WERI-Rb-1 (cell line): ENCODE results near the gene PPOX.

Experiments
- DNase-seq: peaks from one replicate; pipeline ENCODE4 v3.0.0-alpha.2; 2020
- H3K27ac ChIP-seq: fragments of 250-450 bp; sonication (Bioruptor Pico); 2 replicates; pipeline ENCODE4 v1.5.1; 2020; ENCODE audit warnings: mild to moderate bottlenecking, moderate library complexity
- H3K27me3 ChIP-seq: fragments of 250-450 bp; sonication (Bioruptor Pico); 2 replicates; pipeline ENCODE4 v1.5.1; 2021; ENCODE audit warnings: mild to moderate bottlenecking, low read depth, moderate library complexity; ENCODE audit not compliant: insufficient read depth, severe bottlenecking
- H3K36me3 ChIP-seq: fragments of 250-450 bp; sonication (Bioruptor Pico); 2 replicates; pipeline ENCODE4 v1.5.1; 2020; ENCODE audit warnings: mild to moderate bottlenecking, moderate library complexity
- H3K4me3 ChIP-seq: 2 replicates; pipeline ENCODE4 v1.5.1; 2011; ENCODE audit warnings: low read depth, mild to moderate bottlenecking, control low read depth, low read length
- H3K9me3 ChIP-seq: fragments of 250-450 bp; sonication (Bioruptor Pico); 2 replicates; pipeline ENCODE4 v1.5.1; 2021; ENCODE audit warnings: mild to moderate bottlenecking, moderate library complexity; ENCODE audit not compliant: severe bottlenecking
- CTCF ChIP-seq: IDR thresholded peaks from 2 replicates; pipeline ENCODE4 v1.5.1; 2011; ENCODE audit warnings: low read depth, mild to moderate bottlenecking, control low read depth, inconsistent platforms, low read length

Gene PPOX

GRCh38 chr1:161179698-161180097, 13.5 kb downstream of the PPOX start:
- no peak overlapping the region for H3K4me3 ChIP-seq
- H3K36me3 ChIP-seq, result peaks cover 13% of the 10 kb centered on the region
- H3K9me3 ChIP-seq, result no peaks in the 10 kb centered on the region
- no peak for DNase-seq
- H3K27ac ChIP-seq, result no peak overlapping the region
- no peaks in the 10 kb centered on the region for H3K27me3 ChIP-seq
- TF ChIP-seq CTCF, result no peak

DNA sequence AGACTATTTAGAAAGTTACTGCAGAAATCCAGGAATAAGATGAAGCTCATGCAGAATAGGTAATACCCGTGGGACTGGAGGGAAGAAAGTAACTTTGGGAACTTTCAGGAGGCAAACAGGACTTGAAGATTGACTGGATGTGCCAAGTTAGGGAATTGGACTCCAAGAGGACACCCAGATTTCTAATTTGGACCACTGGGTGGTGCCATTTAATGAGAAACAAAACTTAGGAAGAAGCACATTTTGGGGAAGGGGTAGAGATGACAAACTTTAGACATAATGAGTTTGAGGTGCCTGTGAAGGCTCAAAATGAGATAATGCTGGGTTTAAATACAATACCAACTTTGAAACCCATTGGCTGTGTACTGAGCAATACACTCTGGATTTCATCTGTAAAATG, 14.4 kb downstream of the PPOX start:
- DNase-seq, result no peak
- Histone ChIP-seq H3K27me3 (no peaks in the 10 kb centered on the region), H3K27ac (no peak overlapping the region), H3K4me3 (no peak overlapping the region), H3K9me3 (no peaks in the 10 kb centered on the region), H3K36me3 (peaks cover 3% of the 10 kb centered on the region)
- TF ChIP-seq CTCF, result peak; percentile 39; the same call in 1 of the 2 replicates

DNA sequence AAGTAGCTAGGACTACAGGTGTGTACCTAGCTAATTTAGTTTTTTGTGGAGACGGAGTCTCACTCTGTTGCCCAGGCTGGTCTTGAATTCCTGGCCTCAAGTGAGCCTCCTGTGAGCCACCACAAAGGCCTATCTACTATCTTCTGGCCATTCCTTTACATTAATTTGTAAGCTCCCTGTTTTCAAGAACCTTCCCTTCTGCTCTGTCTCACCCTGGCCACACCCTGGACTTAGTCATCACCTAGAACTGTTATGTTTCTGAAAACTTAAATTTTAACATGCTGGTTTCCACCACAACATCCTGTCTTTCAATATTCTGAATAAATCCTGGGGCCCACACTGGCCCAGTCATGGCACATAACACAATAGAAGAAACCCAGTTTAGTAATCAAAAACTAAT, 16.0 kb downstream of the PPOX start:
- no peak for TF ChIP-seq CTCF
- no peaks in the 10 kb centered on the region for H3K36me3 ChIP-seq
- no peaks in the 10 kb centered on the region for H3K9me3 ChIP-seq
- no peak overlapping the region for H3K4me3 ChIP-seq
- no peak for DNase-seq
- H3K27ac ChIP-seq, result no peak overlapping the region
- no peaks in the 10 kb centered on the region for H3K27me3 ChIP-seq

DNA sequence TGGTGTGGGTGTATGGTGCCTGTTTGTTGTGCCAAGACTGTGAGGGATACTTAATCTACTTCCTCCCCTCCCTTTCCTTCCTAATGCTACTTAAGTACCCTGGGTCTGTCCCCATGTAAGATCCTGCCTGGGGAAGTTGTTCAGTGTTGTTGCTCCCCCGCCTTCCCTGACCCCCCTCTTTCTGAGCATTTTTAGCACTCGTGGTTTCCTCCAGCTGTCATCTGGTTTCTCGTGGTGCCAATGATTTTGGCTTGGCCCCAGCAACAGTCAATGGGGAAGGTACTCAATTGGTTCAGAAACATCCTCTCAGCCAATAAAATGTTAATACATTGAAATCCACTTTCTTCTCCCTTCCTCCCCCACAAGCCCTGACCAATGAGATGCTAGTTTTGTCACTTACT, 19.1 kb downstream of the PPOX start:
- DNase-seq, result peak; percentile 80
- Histone ChIP-seq H3K27ac (no peak overlapping the region; the same call in 1 of the 2 replicates), H3K4me3 (no peak overlapping the region), H3K27me3 (no peaks in the 10 kb centered on the region), H3K36me3 (no peaks in the 10 kb centered on the region), H3K9me3 (no peaks in the 10 kb centered on the region)
- no peak for TF ChIP-seq CTCF

DNA sequence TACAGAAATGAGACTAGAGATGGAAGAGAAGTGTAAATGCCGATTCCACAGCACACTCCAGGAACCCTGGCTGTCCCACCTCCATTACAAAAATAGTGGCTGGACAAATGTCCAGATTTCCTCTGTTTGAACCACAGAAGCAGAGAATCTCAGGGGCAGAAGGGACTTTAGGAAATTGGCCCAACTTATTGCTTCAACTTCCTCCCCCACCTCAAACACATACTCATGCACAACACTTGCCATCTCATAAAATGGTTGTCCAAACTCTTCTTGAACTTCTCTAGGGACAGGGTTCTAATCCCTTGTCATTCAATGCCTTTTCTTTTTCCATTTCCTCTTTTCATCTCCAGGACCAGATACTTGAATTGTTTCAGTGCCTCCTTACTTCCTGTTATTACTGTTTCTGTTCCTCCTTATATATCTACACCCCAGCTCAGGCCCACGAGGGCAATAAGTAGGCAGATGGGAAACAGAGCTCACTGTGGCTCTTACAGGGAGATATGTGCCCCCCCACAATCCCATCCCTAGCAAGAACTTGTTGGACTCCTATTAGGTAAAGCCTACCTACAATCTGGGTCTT, 19.6 kb downstream of the PPOX start:
- H3K4me3 ChIP-seq, result no peak overlapping the region
- TF ChIP-seq CTCF, result no peak
- DNase-seq, result no peak
- H3K9me3 ChIP-seq, result no peaks in the 10 kb centered on the region
- H3K27ac ChIP-seq, result no peak overlapping the region; the same call in 1 of the 2 replicates
- peaks cover under 1% of the 10 kb centered on the region; the same call in 1 of the 2 replicates for H3K36me3 ChIP-seq
- no peaks in the 10 kb centered on the region for H3K27me3 ChIP-seq

DNA sequence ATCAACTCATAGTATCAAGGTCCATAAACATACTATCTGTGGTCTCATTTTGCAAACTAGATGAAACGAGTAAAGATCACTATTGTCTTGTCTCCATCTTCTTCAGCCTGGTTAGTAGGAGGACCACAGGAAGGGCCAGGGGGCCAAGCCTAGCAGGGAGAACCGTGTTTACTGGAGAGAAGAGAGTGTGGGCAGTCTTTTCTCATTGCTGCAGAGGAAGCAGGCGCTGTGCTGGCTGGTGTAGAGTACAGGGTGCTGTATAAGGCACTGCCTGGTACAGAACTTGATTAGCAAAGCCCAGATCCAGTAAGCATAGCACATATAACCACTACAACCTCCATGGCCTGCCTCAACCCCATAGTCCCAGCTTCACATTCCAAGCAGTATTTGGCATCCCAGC, 21.1 kb downstream of the PPOX start:
- Histone ChIP-seq H3K4me3 (no peak overlapping the region), H3K9me3 (no peaks in the 10 kb centered on the region), H3K27me3 (no peaks in the 10 kb centered on the region), H3K27ac (no peak overlapping the region), H3K36me3 (peaks cover 16% of the 10 kb centered on the region)
- no peak for DNase-seq
- no peak for TF ChIP-seq CTCF
